HepG2 (cell line): Measurements from ENCODE around the gene RABL6. TPM values are rescaled to one million over a fixed set of nuclear protein-coding genes. Genes with fewer than 3 reads are reported as not detected.
A peak's percentile ranks its signal among the peaks of the same experiment; 100 is the strongest.

Experiments used
- ARHGAP35 ChIP-seq: sonication (generic); formaldehyde crosslinking; IDR thresholded peaks from 2 replicates; pipeline ENCODE4 v1.9.0; 2022; ENCODE audit warnings: mild to moderate bottlenecking, inconsistent platforms, moderate library complexity, missing genetic modification reagents, borderline replicate concordance
- BCL6 ChIP-seq: IDR thresholded peaks from 2 replicates; pipeline ENCODE4 v1.6.1; 2016; ENCODE audit warnings: missing genetic modification reagents, missing compliant biosample characterization
- DMAP1 ChIP-seq: IDR thresholded peaks from 2 replicates; pipeline ENCODE4 v1.6.1; 2016
- GLMP ChIP-seq: sonication (generic); formaldehyde crosslinking; IDR thresholded peaks from 2 replicates; pipeline ENCODE4 v1.9.0; 2021; ENCODE audit warnings: missing genetic modification reagents, mild to moderate bottlenecking, borderline replicate concordance
- IRF9 ChIP-seq: sonication (generic); formaldehyde crosslinking; IDR thresholded peaks from 2 replicates; pipeline ENCODE4 v1.8.0; 2022; ENCODE audit warnings: missing genetic modification reagents, mild to moderate bottlenecking, borderline replicate concordance
- NFKB2 ChIP-seq: sonication (generic); formaldehyde crosslinking; IDR thresholded peaks from 2 replicates; pipeline ENCODE4 v1.4.0; 2020; ENCODE audit warnings: missing genetic modification reagents, borderline replicate concordance
- PHF20 ChIP-seq: sonication (generic); formaldehyde crosslinking; IDR thresholded peaks from 2 replicates; pipeline ENCODE4 v1.5.0; 2020; ENCODE audit warnings: mild to moderate bottlenecking, missing genetic modification reagents
- RARA ChIP-seq: IDR thresholded peaks from 2 replicates; pipeline ENCODE4 v1.6.1; 2016; ENCODE audit warnings: missing genetic modification reagents, missing compliant biosample characterization
- RBFOX2 ChIP-seq: fragments of 200-400 bp; formaldehyde crosslinking; IDR thresholded peaks from 2 replicates; pipeline ENCODE4 v1.6.1; 2017; ENCODE audit warnings: low read depth, mild to moderate bottlenecking, low read length
- RFX3 ChIP-seq: IDR thresholded peaks from 2 replicates; pipeline ENCODE4 v1.6.1; 2016; ENCODE audit warnings: missing biosample characterization, missing genetic modification reagents
- RFXAP ChIP-seq: sonication (generic); formaldehyde crosslinking; IDR thresholded peaks from 2 replicates; pipeline ENCODE4 v1.4.0; 2020; ENCODE audit warnings: missing genetic modification reagents, borderline replicate concordance
- SAP130 ChIP-seq: IDR thresholded peaks from 2 replicates; pipeline ENCODE4 v1.6.1; 2016; ENCODE audit warnings: low read depth
- SIN3A ChIP-seq: IDR thresholded peaks from 2 replicates; pipeline ENCODE4 v1.6.1; 2011; ENCODE audit warnings: low read depth, mild to moderate bottlenecking, control low read depth, low read length, borderline replicate concordance
- SMAD9 ChIP-seq: sonication (generic); formaldehyde crosslinking; IDR thresholded peaks from 2 replicates; pipeline ENCODE4 v1.5.1; 2020; ENCODE audit warnings: mild to moderate bottlenecking, missing genetic modification reagents
- TFDP2 ChIP-seq: sonication (generic); formaldehyde crosslinking; IDR thresholded peaks from 2 replicates; pipeline ENCODE4 v1.4.0; 2020; ENCODE audit warnings: missing genetic modification reagents
- TFE3 ChIP-seq: IDR thresholded peaks from 2 replicates; pipeline ENCODE4 v1.6.1; 2016
- U2AF1 ChIP-seq: fragments of 200-400 bp; formaldehyde crosslinking; optimal IDR thresholded peaks from 2 replicates; pipeline ENCODE3; 2017; ENCODE audit warnings: mild to moderate bottlenecking, low read depth, low read length
- ZBTB43 ChIP-seq: sonication (generic); formaldehyde crosslinking; conservative IDR thresholded peaks from 2 replicates; pipeline ENCODE4 v1.4.0; 2020; ENCODE audit warnings: missing genetic modification reagents
- ZNF143 ChIP-seq: sonication (generic); formaldehyde crosslinking; IDR thresholded peaks from 2 replicates; pipeline ENCODE4 v1.4.0; 2020; ENCODE audit warnings: missing genetic modification reagents
- ZNF430 ChIP-seq: sonication (generic); formaldehyde crosslinking; IDR thresholded peaks from 2 replicates; pipeline ENCODE4 v1.9.0; 2021; ENCODE audit warnings: mild to moderate bottlenecking, missing genetic modification reagents
- ZNF605 ChIP-seq: sonication (generic); formaldehyde crosslinking; IDR thresholded peaks from 2 replicates; pipeline ENCODE4 v1.8.0; 2022; ENCODE audit warnings: mild to moderate bottlenecking, missing genetic modification reagents
- ZNF629 ChIP-seq: sonication (generic); formaldehyde crosslinking; conservative IDR thresholded peaks from 2 replicates; pipeline ENCODE4 v1.5.0; 2020; ENCODE audit warnings: missing genetic modification reagents
- polyA plus RNA-seq, 8 experiments: library from polyadenylated mRNA; depleted of rRNA in 3 of 8; stranded (reverse) in 7 of 8; unstranded in 1 of 8; fragments of >200 nt; fragmentation: Illumina TruSeq in 4 of 8; extraction: Trizol in 4 of 8; gene quantifications; 2 replicates each; pipeline versions ENCODE4 v1.2.1 to v1.2.3, GENCODE V29; 2011 to 2016; ENCODE audit warnings: low read depth in 4 of 8, missing spikeins in 1 of 8, mixed read lengths in 1 of 8; ENCODE audit not compliant: insufficient read depth in 1 of 8
- total RNA-seq, 5 experiments: library from RNA; depleted of rRNA; stranded (reverse); fragments of >200 nt; fragmentation: Illumina TruSeq; extraction: Trizol; gene quantifications; 2 replicates each; pipeline ENCODE4 v1.2.3, GENCODE V29; 2016; ENCODE audit warnings: low read depth in 1 of 5

RABL6 gene
- total and polyA plus RNA-seq, 2 of the 13 experiments (the other 11 are each of a cell fraction or from before 2014, with no cell fraction given), result 81.5 to 125 TPM

- 0 out of 2 replicates have a peak, but pooled peaks have one; percentile 23 for TF ChIP-seq TFDP2 (CRISPR knock-in tag)
- peak; percentile 16; the same call in 1 of the 2 replicates for TF ChIP-seq ZNF143
- TF ChIP-seq SAP130 (CRISPR knock-in tag), result peak; percentile 90
- no peak for TF ChIP-seq GLMP (CRISPR knock-in tag)
- 0 out of 2 replicates have a peak, but pooled peaks have one; percentile 41 for TF ChIP-seq ZBTB43 (CRISPR knock-in tag)
- TF ChIP-seq RFX3 (CRISPR knock-in tag), result no peak
- 0 out of 2 replicates have a peak, but pooled peaks have one; percentile 11 for TF ChIP-seq PHF20 (CRISPR knock-in tag)
- TF ChIP-seq SMAD9, result 0 out of 2 replicates have a peak, but pooled peaks have one; percentile 4
- TF ChIP-seq SIN3A, result 0 out of 2 replicates have a peak, but pooled peaks have one; percentile 29
- no peak; the same call in 1 of the 2 replicates for TF ChIP-seq IRF9
- 0 out of 2 replicates have a peak, but pooled peaks have one; percentile 2 for TF ChIP-seq RBFOX2
- no peak for TF ChIP-seq DMAP1 (CRISPR knock-in tag)
- peak; percentile 53; the same call in 1 of the 2 replicates for TF ChIP-seq NFKB2 (CRISPR knock-in tag)
- peak; percentile 15; the same call in 1 of the 2 replicates for TF ChIP-seq ZNF605
- TF ChIP-seq TFE3, result peak; percentile 43; the same call in 1 of the 2 replicates
- no peak for TF ChIP-seq ARHGAP35 (CRISPR knock-in tag)
- TF ChIP-seq ZNF629 (CRISPR knock-in tag), result 0 out of 2 replicates have a peak, but pooled peaks have one; percentile 17
- TF ChIP-seq ZNF430 (CRISPR knock-in tag), result 0 out of 2 replicates have a peak, but pooled peaks have one; percentile 63
- 0 out of 2 replicates have a peak, but pooled peaks have one; percentile 19 for TF ChIP-seq RFXAP
- TF ChIP-seq RARA (CRISPR knock-in tag), result peak; percentile 47; the same call in 1 of the 2 replicates
- peak; percentile 71 for TF ChIP-seq U2AF1
- TF ChIP-seq BCL6 (CRISPR knock-in tag), result peak; percentile 70; the same call in 1 of the 2 replicates
These were observed 74.0 kb downstream of the RABL6 start (continued) for GRCh38 chr9:136881691-136882108.
